B cell (primary cell): ENCODE measurements around the gene OLFM2. TPM values are rescaled to one million over a fixed set of nuclear protein-coding genes. Genes with fewer than 3 reads are reported as not detected.

Experiments used
- ATAC-seq: fragments of 200-7000 bp; cut with Tn5 transposase; one replicate; pipeline ENCODE4 v1.10.0; 2021; ENCODE audit warnings: low read depth, mild to moderate bottlenecking, moderate number of reproducible peaks, moderate library complexity
- CTCF ChIA-PET: fragments of 350-600 bp; sonication (Branson Sonifier 250); formaldehyde crosslinking; loops from one replicate; lab custom pipeline; 2021; ENCODE audit warnings: antibody characterized with exemption, inconsistent platforms; lab: Charles Lee
- POLR2A ChIA-PET: fragments of 350-600 bp; sonication (Branson Sonifier 250); formaldehyde crosslinking; loops from one replicate; lab custom pipeline; 2021; ENCODE audit warnings: antibody characterized with exemption; lab: Charles Lee
- DNase-seq: peaks from one replicate; pipeline ENCODE4 v3.0.0; 2013
- H2AFZ ChIP-seq: 2 replicates; pipeline ENCODE4 v1.6.1; 2012; ENCODE audit warnings: mild to moderate bottlenecking, low read depth, low read length; ENCODE audit not compliant: insufficient read depth, poor library complexity, severe bottlenecking
- H3K27ac ChIP-seq, 2 donors: 1 replicate in 1 of 2; 2 replicates in 1 of 2; pipeline ENCODE4 v1.5.1; 2012 to 2013; ENCODE audit warnings: low read length in 2 of 2, mild to moderate bottlenecking in 2 of 2, moderate library complexity in 1 of 2
- H3K27me3 ChIP-seq, 4 experiments: fragments of 200-600 bp in 1 of 4; sonication (generic) in 1 of 4; replicated peaks in 1 of 4; 1 replicate in 2 of 4; 2 replicates in 2 of 4; pipeline versions ENCODE4 v1.6.1 to v1.7.0; 2013 to 2016; ENCODE audit warnings: low read length in 3 of 4, mild to moderate bottlenecking in 2 of 4, mixed read lengths in 1 of 4, moderate library complexity in 1 of 4; ENCODE audit not compliant: insufficient read depth in 4 of 4, control insufficient read depth in 3 of 4; ENCODE audit errors: control extremely low read depth in 1 of 4
- H3K36me3 ChIP-seq, 2 experiments: replicated peaks in 1 of 2; 1 replicate in 1 of 2; 2 replicates in 1 of 2; pipeline versions ENCODE4 v1.6.1 to v1.7.1; 2013; ENCODE audit warnings: low read length in 1 of 2; ENCODE audit not compliant: insufficient read depth in 2 of 2, control insufficient read depth in 1 of 2; ENCODE audit errors: control extremely low read depth in 1 of 2, extremely low read depth in 1 of 2
- H3K4me1 ChIP-seq, 2 donors: fragments of 200-600 bp in 1 of 2; sonication (generic) in 1 of 2; 1 replicate in 1 of 2; 2 replicates in 1 of 2; pipeline versions ENCODE4 v1.5.1 to v1.6.1; 2013 to 2017; ENCODE audit warnings: low read length in 2 of 2; ENCODE audit not compliant: control insufficient read depth in 2 of 2, insufficient read depth in 2 of 2
- H3K4me2 ChIP-seq: replicated peaks from 2 replicates; pipeline ENCODE3; 2012; ENCODE audit warnings: mild to moderate bottlenecking, low read depth, low read length; ENCODE audit not compliant: poor library complexity, severe bottlenecking
- H3K4me3 ChIP-seq, 5 experiments: fragments of 200-600 bp in 1 of 5; sonication (generic) in 1 of 5; 1 replicate in 3 of 5; 2 replicates in 2 of 5; pipeline versions ENCODE4 v1.5.1 to v1.7.0; 2011 to 2016; ENCODE audit warnings: low read length in 4 of 5, mild to moderate bottlenecking in 4 of 5, low read depth in 2 of 5, control low read depth in 1 of 5, moderate library complexity in 1 of 5; ENCODE audit not compliant: insufficient read depth in 1 of 5; ENCODE audit errors: control extremely low read depth in 1 of 5, extremely low read depth in 1 of 5
- H3K79me2 ChIP-seq: fragments of 200-600 bp; sonication (generic); one replicate; pipeline ENCODE4 v1.6.0; 2016; ENCODE audit warnings: low read length; ENCODE audit not compliant: control insufficient read depth, insufficient read depth
- H3K9ac ChIP-seq: fragments of 200-600 bp; sonication (generic); 2 replicates; pipeline ENCODE4 v1.6.1; 2017; ENCODE audit warnings: mild to moderate bottlenecking, low read length, moderate library complexity
- H3K9me3 ChIP-seq, 3 donors: one replicate each; pipeline versions ENCODE4 v1.6.1 to v1.7.1; 2013; ENCODE audit warnings: low read length in 2 of 3; ENCODE audit not compliant: control insufficient read depth in 2 of 3, insufficient read depth in 1 of 3; ENCODE audit errors: control extremely low read depth in 1 of 3
- H4K20me1 ChIP-seq: 2 replicates; pipeline ENCODE4 v1.6.0; 2012; ENCODE audit warnings: mild to moderate bottlenecking, low read length; ENCODE audit not compliant: insufficient read depth, control insufficient read depth, poor library complexity, severe bottlenecking
- H3K27ac Mint-ChIP-seq: one replicate; pipeline ENCODE4 v1.8.0; 2021; ENCODE audit warnings: mixed read lengths
- H3K27me3 Mint-ChIP-seq: one replicate; pipeline ENCODE4 v1.8.0; 2021; ENCODE audit warnings: mixed read lengths
- H3K4me1 Mint-ChIP-seq: one replicate; pipeline ENCODE4 v1.8.0; 2021; ENCODE audit warnings: mixed read lengths
- H3K4me3 Mint-ChIP-seq: one replicate; pipeline ENCODE4 v1.8.0; 2021; ENCODE audit warnings: mixed read lengths
- H3K9me3 Mint-ChIP-seq: one replicate; pipeline ENCODE4 v1.8.0; 2022; ENCODE audit warnings: mixed read lengths; ENCODE audit not compliant: insufficient read depth
- EZH2 ChIP-seq: IDR thresholded peaks from 2 replicates; pipeline ENCODE4 v1.6.1; 2012; ENCODE audit warnings: borderline replicate concordance, low read depth, mild to moderate bottlenecking, moderate library complexity, low read length; ENCODE audit not compliant: insufficient read depth, poor library complexity, severe bottlenecking
- WGBS: methylation state at CpG from one replicate; pipeline ENCODE4 v1.1.5; 2013; ENCODE audit warnings: missing lambda C conversion rate; ENCODE audit not compliant: insufficient coverage; 5-methylcytosine and 5-hydroxymethylcytosine counted together
- intact Hi-C: fragments of 100-400 bp; cut with micrococcal nuclease; formaldehyde crosslinking; loops from one replicate; pipeline ENCODE4 v1.10.0; 2022
- polyA plus RNA-seq: library from polyadenylated mRNA; depleted of rRNA; stranded (reverse); fragments of >200 nt; gene quantifications from 2 replicates; pipeline ENCODE4 v1.2.3, GENCODE V29; 2012
- total RNA-seq, 2 donors: library from RNA; stranded (reverse); fragments of 120-200 nt in 1 of 2; gene quantifications; 1 replicate in 1 of 2; 2 replicates in 1 of 2; pipeline versions ENCODE4 v1.2.3 to v1.2.4, GENCODE V29; 2013 to 2022
- TF ChIP-seq, protein P1 (sequence below): fragments of 200-600 bp; IDR thresholded peaks from one replicate; pipeline ENCODE4 v1.8.0; 2022; ENCODE audit warnings: antibody characterized with exemption, mild to moderate bottlenecking

OLFM2 gene
- total and polyA plus RNA-seq, 2 donors (not counting 1 experiment from before 2014, with no cell fraction given), result 0.15 TPM; not detected in 1

DNA sequence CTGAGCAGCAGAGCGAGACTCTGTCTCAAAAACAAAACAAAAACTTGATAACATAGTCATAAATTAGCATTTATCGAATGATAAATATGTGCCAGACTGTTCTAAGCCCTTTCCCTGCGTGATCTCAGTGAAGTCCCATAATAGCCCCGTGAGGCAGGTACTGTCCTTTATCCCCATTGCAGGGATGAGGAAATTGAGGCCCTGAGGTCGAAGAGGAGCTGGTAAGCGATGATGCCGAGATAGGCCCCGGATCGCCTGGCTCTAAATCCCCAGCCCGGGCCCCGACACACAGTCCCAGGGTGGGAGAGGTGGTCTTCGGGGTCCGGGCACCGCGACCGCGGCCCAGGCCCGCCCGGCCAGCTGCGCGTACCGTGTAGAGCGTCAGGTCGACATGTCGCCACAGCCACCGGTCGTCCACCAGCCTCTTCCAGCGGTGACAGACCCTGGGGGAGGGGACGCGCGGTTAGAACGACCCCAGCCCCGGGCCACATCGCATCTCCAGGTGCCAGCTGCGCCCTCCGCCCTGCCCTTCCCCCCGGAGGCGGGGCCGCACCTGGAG lies 118.1 kb downstream of the OLFM2 start:
- no peak for DNase-seq
- intact Hi-C loops, result loop anchor here (5.0 to 10.0 kb wide), 3 partner anchors 1019 to 1557 kb away; partner anchors contain the start of genes RAB11B, SWSAP1 and TMED1
- 2% methylated on average over 38 of the region's 39 CpGs for WGBS

DNA sequence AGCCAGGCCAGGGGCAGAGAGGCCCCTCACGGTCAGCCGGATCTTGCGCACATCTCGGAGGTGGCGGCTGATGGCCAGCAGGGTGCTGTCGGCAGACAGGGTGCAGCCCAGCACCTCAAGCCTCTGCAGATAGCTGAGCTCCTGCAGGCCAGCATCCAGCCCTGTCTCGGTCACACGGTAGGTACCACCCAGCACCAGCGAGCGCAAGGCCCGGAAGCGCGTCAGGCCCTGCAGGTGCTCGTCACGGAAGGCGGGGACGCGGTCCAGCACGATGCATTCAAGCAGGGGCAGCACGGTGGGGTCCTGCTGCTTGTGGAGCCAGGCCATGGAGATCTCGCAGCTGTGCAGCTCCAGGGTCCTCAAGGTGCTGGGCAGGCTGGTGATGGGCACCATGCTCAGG lies 125.2 kb downstream of the OLFM2 start:
- peaks cover 0 to 27% of the 10 kb centered on the region in 2 experiments for H3K36me3 ChIP-seq
- ATAC-seq (no peak), DNase-seq (no peak)
- peaks cover 41% of the 10 kb centered on the region for H3K79me2 ChIP-seq
- no peaks in the 10 kb centered on the region for H3K4me1 Mint-ChIP-seq
- no peak overlapping the region for H3K4me3 Mint-ChIP-seq
- TF ChIP-seq EZH2, result no peak
- TF ChIP-seq, protein P1, sequence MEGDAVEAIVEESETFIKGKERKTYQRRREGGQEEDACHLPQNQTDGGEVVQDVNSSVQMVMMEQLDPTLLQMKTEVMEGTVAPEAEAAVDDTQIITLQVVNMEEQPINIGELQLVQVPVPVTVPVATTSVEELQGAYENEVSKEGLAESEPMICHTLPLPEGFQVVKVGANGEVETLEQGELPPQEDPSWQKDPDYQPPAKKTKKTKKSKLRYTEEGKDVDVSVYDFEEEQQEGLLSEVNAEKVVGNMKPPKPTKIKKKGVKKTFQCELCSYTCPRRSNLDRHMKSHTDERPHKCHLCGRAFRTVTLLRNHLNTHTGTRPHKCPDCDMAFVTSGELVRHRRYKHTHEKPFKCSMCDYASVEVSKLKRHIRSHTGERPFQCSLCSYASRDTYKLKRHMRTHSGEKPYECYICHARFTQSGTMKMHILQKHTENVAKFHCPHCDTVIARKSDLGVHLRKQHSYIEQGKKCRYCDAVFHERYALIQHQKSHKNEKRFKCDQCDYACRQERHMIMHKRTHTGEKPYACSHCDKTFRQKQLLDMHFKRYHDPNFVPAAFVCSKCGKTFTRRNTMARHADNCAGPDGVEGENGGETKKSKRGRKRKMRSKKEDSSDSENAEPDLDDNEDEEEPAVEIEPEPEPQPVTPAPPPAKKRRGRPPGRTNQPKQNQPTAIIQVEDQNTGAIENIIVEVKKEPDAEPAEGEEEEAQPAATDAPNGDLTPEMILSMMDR, result no peak
- H3K4me2 ChIP-seq, result no peak overlapping the region
- H3K4me3 ChIP-seq, result no peak overlapping the region
- no peak overlapping the region for H3K9ac ChIP-seq
- 99% methylated on average over 21 of the region's 21 CpGs for WGBS
- intact Hi-C loops, result loop anchor here (10.0 kb wide), 1 partner anchor 1564 kb away; the partner anchor contains the start of gene SWSAP1
- POLR2A ChIA-PET, result interaction anchor here (0.7 kb wide), 1 partner anchor 19 kb away, joined by 4 read pairs; no protein-coding TSS in a partner anchor
- H2AFZ ChIP-seq, result no peak overlapping the region
- H3K9me3 Mint-ChIP-seq, result peaks cover 3% of the 10 kb centered on the region
- peaks cover 0 to 16% (median 6%) of the 10 kb centered on the region in 3 donors for H3K9me3 ChIP-seq
- CTCF ChIA-PET, result no interaction called here
- H3K4me1 ChIP-seq, result no peaks in the 10 kb centered on the region
- no peaks in the 10 kb centered on the region for H3K27me3 ChIP-seq
- H3K27me3 Mint-ChIP-seq, result no peaks in the 10 kb centered on the region
- H3K27ac Mint-ChIP-seq, result no peak overlapping the region
- no peaks in the 10 kb centered on the region for H4K20me1 ChIP-seq
- no peak overlapping the region for H3K27ac ChIP-seq

More for the DNA sequence above, 118.1 kb downstream of the OLFM2 start:
- peak overlapping the region; percentile 92 for H2AFZ ChIP-seq
- ChIA-PET POLR2A (interaction anchor here (0.7 to 1.1 kb wide), 6 partner anchors 10 to 750 kb away, joined by 3 to 8 read pairs (median 4); partner anchors contain the start of genes CDKN2D, PIN1 and UBL5), CTCF (interaction anchor here (1.0 to 1.2 kb wide), 2 partner anchors 10 to 16 kb away, joined by 3 read pairs; partner anchors contain the start of gene UBL5)
- Mint-ChIP-seq H3K4me1 (peaks cover 29% of the 10 kb centered on the region), H3K27ac (peak overlapping the region; percentile 92), H3K27me3 (no peaks in the 10 kb centered on the region), H3K9me3 (peaks cover 3% of the 10 kb centered on the region), H3K4me3 (peak overlapping the region; percentile 95)
- peaks cover 0 to 4% of the 10 kb centered on the region in 2 experiments for H3K36me3 ChIP-seq
- H3K9ac ChIP-seq, result peak overlapping the region; percentile 87
- peaks cover 1 to 16% (median 6%) of the 10 kb centered on the region in 3 donors for H3K9me3 ChIP-seq
- H4K20me1 ChIP-seq, result no peaks in the 10 kb centered on the region
- peaks cover 42% of the 10 kb centered on the region for H3K79me2 ChIP-seq
- ATAC-seq, result no peak
- peak overlapping the region; percentile 1 to 98 (median 96) for H3K4me3 ChIP-seq
- peak overlapping the region; percentile 88 for H3K4me2 ChIP-seq
- H3K4me1 ChIP-seq, result peaks cover 10 to 15% of the 10 kb centered on the region in 2 donors
- TF ChIP-seq EZH2, result no peak
- TF ChIP-seq, protein P1, result no peak
- peak overlapping the region; percentile 92 to 98 for H3K27ac ChIP-seq
- no peaks in the 10 kb centered on the region for H3K27me3 ChIP-seq
